ENCODE measurements around the gene SGMS1. TPM values are rescaled to one million over a fixed set of nuclear protein-coding genes. Genes with fewer than 3 reads are reported as not detected.
"Not testable (repeated sequence)": the region's sequence is repeated elsewhere in the genome, so short reads cannot be mapped to it uniquely, and the experiment has no call there.

SGMS1 gene
- total and polyA plus RNA-seq, 3 donors from 2014 or later: 30.6 to 90.9 (median 63.2) TPM

DNA sequence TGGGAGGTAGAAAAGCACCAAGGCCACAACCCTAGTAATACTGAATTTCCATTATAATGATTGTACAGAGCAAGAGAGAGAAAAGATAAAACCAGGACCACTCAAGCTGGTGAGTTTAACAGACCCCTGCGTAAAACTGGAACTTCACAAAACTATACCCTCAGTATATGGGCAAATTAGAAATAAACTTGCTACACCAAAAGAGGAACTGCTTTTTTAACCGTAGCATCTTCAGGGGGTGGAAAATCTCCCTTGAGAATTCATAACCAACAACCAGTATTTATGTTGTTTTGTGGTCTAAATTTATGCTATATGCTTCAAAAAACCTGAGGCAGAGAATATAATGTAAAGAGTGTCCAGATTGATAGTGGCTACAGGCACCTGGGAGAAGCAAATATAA, 171.2 kb downstream of the SGMS1 start:
- no peak overlapping the region for H3K4me3 ChIP-seq
- WGBS, 2 donors: 89 to 93% methylated on average over 2 of the region's 2 CpGs
- intact Hi-C loops (cut with DNase I; ENCODE audit: low total_unique reads): no loop called here
- no peaks in the 10 kb centered on the region for H3K4me1 ChIP-seq
- H3K36me3 ChIP-seq (ENCODE audit: low read depth, missing control alignments): no peaks in the 10 kb centered on the region
- no peaks in the 10 kb centered on the region for H3K9me3 ChIP-seq
- TF ChIP-seq, protein P1, sequence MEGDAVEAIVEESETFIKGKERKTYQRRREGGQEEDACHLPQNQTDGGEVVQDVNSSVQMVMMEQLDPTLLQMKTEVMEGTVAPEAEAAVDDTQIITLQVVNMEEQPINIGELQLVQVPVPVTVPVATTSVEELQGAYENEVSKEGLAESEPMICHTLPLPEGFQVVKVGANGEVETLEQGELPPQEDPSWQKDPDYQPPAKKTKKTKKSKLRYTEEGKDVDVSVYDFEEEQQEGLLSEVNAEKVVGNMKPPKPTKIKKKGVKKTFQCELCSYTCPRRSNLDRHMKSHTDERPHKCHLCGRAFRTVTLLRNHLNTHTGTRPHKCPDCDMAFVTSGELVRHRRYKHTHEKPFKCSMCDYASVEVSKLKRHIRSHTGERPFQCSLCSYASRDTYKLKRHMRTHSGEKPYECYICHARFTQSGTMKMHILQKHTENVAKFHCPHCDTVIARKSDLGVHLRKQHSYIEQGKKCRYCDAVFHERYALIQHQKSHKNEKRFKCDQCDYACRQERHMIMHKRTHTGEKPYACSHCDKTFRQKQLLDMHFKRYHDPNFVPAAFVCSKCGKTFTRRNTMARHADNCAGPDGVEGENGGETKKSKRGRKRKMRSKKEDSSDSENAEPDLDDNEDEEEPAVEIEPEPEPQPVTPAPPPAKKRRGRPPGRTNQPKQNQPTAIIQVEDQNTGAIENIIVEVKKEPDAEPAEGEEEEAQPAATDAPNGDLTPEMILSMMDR (IDR thresholded peaks at IDR 0.05): no peak
- TF ChIP-seq POLR2A (IDR thresholded peaks at IDR 0.05): no peak
- H3K27ac ChIP-seq: no peak overlapping the region
- DNase-seq: no peak
- no peaks in the 10 kb centered on the region for H3K27me3 ChIP-seq

DNA sequence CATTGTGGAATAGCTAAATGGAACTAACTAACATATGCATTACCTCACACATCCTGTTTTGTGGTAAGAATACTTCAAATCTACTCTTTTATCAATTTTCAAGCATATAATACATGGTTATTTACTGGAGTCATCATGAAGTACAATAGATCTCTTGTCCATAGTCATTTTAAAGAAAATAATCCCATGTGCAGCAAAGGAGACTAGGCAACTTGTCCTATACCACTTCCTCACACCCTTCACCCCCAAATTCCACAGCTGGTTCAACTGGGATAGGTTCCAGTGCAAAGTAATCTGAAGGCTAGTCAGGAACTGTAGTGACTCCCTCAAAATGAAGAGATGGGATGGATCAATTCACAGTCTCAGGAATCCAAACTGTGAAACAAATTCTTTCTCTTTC, 176.1 kb downstream of the SGMS1 start:
- TF ChIP-seq POLR2A (IDR thresholded peaks at IDR 0.05): no peak
- TF ChIP-seq, protein P1 (IDR thresholded peaks at IDR 0.05): no peak
- Histone ChIP-seq H3K9me3 (no peaks in the 10 kb centered on the region), H3K27me3 (no peaks in the 10 kb centered on the region), H3K4me3 (no peak overlapping the region), H3K27ac (no peak overlapping the region), H3K4me1 (no peaks in the 10 kb centered on the region), H3K36me3 (ENCODE audit: low read depth, missing control alignments) (no peaks in the 10 kb centered on the region)
- intact Hi-C loops (cut with DNase I; ENCODE audit: low total_unique reads): no loop called here
- DNase-seq: no peak

DNA sequence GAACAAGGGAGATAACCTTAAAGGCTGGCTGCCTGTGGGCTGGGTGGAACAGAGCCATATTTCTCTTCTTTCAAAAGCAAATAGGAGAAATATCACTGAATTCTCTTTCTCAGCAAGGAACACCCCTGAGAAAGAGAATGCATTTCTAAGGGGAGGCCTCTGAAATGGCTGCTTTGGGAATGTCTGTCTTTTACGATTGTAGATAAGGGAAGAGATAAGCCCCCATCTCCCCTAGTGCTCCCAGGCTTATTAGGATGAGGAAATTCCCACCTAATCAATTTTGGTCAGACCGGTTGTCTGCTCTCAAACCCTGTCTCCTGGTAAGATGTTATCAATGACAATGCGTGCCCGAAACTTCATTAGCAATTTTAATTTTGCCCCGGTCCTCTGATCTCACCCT, 178.0 kb downstream of the SGMS1 start:
- H3K27ac ChIP-seq; H3K4me3 ChIP-seq; H3K4me1 ChIP-seq; H3K9me3 ChIP-seq; intact Hi-C loops (cut with DNase I; ENCODE audit: low total_unique reads); H3K36me3 ChIP-seq (ENCODE audit: low read depth, missing control alignments); DNase-seq; H3K27me3 ChIP-seq: not testable (repeated sequence)
- WGBS, 2 donors: 82 to 98% methylated on average over 5 of the region's 5 CpGs

DNA sequence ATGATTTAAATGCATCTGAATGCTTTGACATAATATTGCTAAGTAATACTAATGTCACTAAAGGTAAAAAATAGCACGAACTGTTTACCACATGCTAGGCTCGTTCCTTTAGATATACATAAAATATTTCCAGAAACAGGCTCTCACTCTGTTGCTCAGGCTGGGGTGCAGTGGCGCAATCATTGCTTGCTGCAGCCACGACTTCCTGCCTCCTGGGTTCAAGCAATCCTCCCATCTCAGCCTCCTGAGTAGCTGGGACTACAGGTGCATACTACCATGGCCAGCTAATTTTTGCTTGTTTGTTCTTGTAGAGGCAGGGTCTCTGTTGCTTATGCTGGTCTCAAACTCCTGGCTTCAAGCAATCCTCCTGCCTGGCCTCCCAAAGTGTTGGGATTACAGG, 183.3 kb downstream of the SGMS1 start:
- no peaks in the 10 kb centered on the region for H3K4me1 ChIP-seq
- TF ChIP-seq, protein P1 (IDR thresholded peaks at IDR 0.05): no peak
- H3K27me3 ChIP-seq: no peaks in the 10 kb centered on the region
- H3K4me3 ChIP-seq: no peak overlapping the region
- 95 to 96% methylated on average over 4 of the region's 4 CpGs for WGBS, 2 donors
- H3K36me3 ChIP-seq (ENCODE audit: low read depth, missing control alignments): no peaks in the 10 kb centered on the region
- DNase-seq: no peak
- intact Hi-C loops (cut with DNase I; ENCODE audit: low total_unique reads): no loop called here
- no peak overlapping the region for H3K27ac ChIP-seq
- no peaks in the 10 kb centered on the region for H3K9me3 ChIP-seq

DNA sequence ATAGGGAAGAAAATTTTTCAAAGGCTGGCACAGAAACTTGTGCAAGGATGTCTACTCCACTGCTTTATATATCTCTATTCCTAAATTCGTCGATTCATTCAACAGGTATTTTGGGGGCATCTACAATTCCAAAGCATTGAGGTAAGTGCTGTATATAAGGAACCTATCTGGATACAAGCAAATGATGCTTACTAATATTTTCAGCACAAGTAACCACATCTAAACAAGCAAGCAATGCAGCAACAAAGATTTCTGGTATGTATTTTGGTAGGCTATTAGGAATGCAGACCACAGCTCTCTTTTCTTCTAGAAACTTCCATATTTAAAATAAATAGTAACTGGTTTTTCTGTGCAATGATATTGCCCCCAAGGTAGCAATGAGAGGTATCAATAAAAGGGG, 183.9 kb downstream of the SGMS1 start:
- intact Hi-C loops (cut with DNase I; ENCODE audit: low total_unique reads): no loop called here
- no peak for TF ChIP-seq POLR2A (IDR thresholded peaks at IDR 0.05)
- TF ChIP-seq, protein P1 (IDR thresholded peaks at IDR 0.05): no peak
- H3K36me3 ChIP-seq (ENCODE audit: low read depth, missing control alignments): no peaks in the 10 kb centered on the region
- no peaks in the 10 kb centered on the region for H3K4me1 ChIP-seq
- no peaks in the 10 kb centered on the region for H3K27me3 ChIP-seq
- DNase-seq: no peak
- WGBS, 2 donors: 93 to 96% methylated on average over 2 of the region's 2 CpGs
- no peak overlapping the region for H3K27ac ChIP-seq
- no peaks in the 10 kb centered on the region for H3K9me3 ChIP-seq
- H3K4me3 ChIP-seq: no peak overlapping the region

Data from testis (tissue), 3 donors.